ENCODE measurements around the gene CNOT6. TPM values are rescaled to one million over a fixed set of nuclear protein-coding genes. Genes with fewer than 3 reads are reported as not detected.
A peak's percentile ranks its signal among the peaks of the same experiment; 100 is the strongest.

Gene CNOT6
- total RNA-seq, 1 donor from 2014 or later, result 41.7 TPM

- Mint-ChIP-seq H3K27me3 (ENCODE audit: low read depth, unreplicated experiment) (peaks cover 27% of the 10 kb centered on the region), H3K4me3 (ENCODE audit: unreplicated experiment) (no peak overlapping the region), H3K9me3 (ENCODE audit: unreplicated experiment) (peaks cover 1% of the 10 kb centered on the region), H3K27ac (ENCODE audit: unreplicated experiment) (no peak overlapping the region), H3K36me3 (ENCODE audit: low read depth, unreplicated experiment) (peaks cover 1% of the 10 kb centered on the region), H3K4me1 (ENCODE audit: low read depth, unreplicated experiment) (peaks cover 3% of the 10 kb centered on the region)
- H3K4me3 ChIP-seq (ENCODE audit: insufficient read depth, low read depth, low read length), result no peak overlapping the region
- no peak for TF ChIP-seq EZH2 (IDR thresholded peaks at IDR 0.05; ENCODE audit: insufficient read depth, low read length)
- TF ChIP-seq, protein P1, sequence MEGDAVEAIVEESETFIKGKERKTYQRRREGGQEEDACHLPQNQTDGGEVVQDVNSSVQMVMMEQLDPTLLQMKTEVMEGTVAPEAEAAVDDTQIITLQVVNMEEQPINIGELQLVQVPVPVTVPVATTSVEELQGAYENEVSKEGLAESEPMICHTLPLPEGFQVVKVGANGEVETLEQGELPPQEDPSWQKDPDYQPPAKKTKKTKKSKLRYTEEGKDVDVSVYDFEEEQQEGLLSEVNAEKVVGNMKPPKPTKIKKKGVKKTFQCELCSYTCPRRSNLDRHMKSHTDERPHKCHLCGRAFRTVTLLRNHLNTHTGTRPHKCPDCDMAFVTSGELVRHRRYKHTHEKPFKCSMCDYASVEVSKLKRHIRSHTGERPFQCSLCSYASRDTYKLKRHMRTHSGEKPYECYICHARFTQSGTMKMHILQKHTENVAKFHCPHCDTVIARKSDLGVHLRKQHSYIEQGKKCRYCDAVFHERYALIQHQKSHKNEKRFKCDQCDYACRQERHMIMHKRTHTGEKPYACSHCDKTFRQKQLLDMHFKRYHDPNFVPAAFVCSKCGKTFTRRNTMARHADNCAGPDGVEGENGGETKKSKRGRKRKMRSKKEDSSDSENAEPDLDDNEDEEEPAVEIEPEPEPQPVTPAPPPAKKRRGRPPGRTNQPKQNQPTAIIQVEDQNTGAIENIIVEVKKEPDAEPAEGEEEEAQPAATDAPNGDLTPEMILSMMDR (IDR thresholded peaks at IDR 0.05; ENCODE audit: insufficient read depth, low read depth, low read length), result no peak
- H3K9me3 ChIP-seq (ENCODE audit: insufficient read depth, low read depth, low read length), result no peaks in the 10 kb centered on the region
- FAIRE-seq (no peak), DNase-seq (ENCODE audit: low read depth) (no peak)
- H3K79me2 ChIP-seq (ENCODE audit: insufficient read depth, low read length), result no peaks in the 10 kb centered on the region
- H2AFZ ChIP-seq (ENCODE audit: low read depth, low read length), result no peak overlapping the region
- H3K27me3 ChIP-seq (ENCODE audit: insufficient read depth, low read length), result no peaks in the 10 kb centered on the region
- no peaks in the 10 kb centered on the region for H3K4me1 ChIP-seq (ENCODE audit: insufficient read depth, low read length)
- H3K36me3 ChIP-seq (ENCODE audit: insufficient read depth, low read length), result no peaks in the 10 kb centered on the region
- no peak overlapping the region for H3K27ac ChIP-seq (ENCODE audit: low read depth, low read length)
- H4K20me1 ChIP-seq (ENCODE audit: insufficient read depth, low read length), result no peaks in the 10 kb centered on the region
- H3K4me2 ChIP-seq (ENCODE audit: low read length), result no peak overlapping the region
- no peak overlapping the region for H3K9ac ChIP-seq (ENCODE audit: low read length)
These were observed 109.0 kb downstream of the CNOT6 start for GRCh38 chr5:180603076-180603594.

DNA sequence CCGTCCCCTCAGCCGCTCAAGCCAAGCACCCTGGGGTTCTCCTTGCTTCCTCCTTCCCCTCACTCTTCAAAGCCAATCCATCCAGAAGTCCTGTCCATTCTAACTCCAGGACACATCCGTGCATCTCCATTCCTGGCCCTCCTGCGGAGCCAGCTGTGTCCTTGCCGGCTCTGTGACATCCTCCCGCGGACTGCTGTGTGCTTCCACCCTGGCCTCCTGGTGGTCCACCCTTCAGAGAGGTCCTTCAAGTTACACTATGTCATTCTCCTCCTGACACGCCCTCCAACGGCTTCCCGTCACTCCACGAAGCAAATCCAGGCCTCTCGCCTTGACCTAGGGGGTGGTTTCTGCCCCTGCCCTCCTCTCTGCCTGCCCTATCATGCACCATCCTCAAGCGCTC lies 110.1 kb downstream of the CNOT6 start:
- DNase-seq (ENCODE audit: low read depth) (no peak), FAIRE-seq (no peak)
- Histone ChIP-seq H3K4me1 (ENCODE audit: insufficient read depth, low read length) (no peaks in the 10 kb centered on the region), H3K4me2 (ENCODE audit: low read length) (no peak overlapping the region), H3K9me3 (ENCODE audit: insufficient read depth, low read depth, low read length) (no peaks in the 10 kb centered on the region), H3K36me3 (ENCODE audit: insufficient read depth, low read length) (no peaks in the 10 kb centered on the region), H2AFZ (ENCODE audit: low read depth, low read length) (no peak overlapping the region), H3K27ac (ENCODE audit: low read depth, low read length) (no peak overlapping the region), H3K27me3 (ENCODE audit: insufficient read depth, low read length) (no peaks in the 10 kb centered on the region), H4K20me1 (ENCODE audit: insufficient read depth, low read length) (no peaks in the 10 kb centered on the region), H3K4me3 (ENCODE audit: insufficient read depth, low read depth, low read length) (no peak overlapping the region), H3K9ac (ENCODE audit: low read length) (no peak overlapping the region), H3K79me2 (ENCODE audit: insufficient read depth, low read length) (no peaks in the 10 kb centered on the region)
- H3K4me3 Mint-ChIP-seq (ENCODE audit: unreplicated experiment), result peak overlapping the region; percentile 10
- peaks cover 27% of the 10 kb centered on the region for H3K27me3 Mint-ChIP-seq (ENCODE audit: low read depth, unreplicated experiment)
- H3K4me1 Mint-ChIP-seq (ENCODE audit: low read depth, unreplicated experiment), result peaks cover 5% of the 10 kb centered on the region
- H3K27ac Mint-ChIP-seq (ENCODE audit: unreplicated experiment), result no peak overlapping the region
- TF ChIP-seq EZH2 (IDR thresholded peaks at IDR 0.05; ENCODE audit: insufficient read depth, low read length), result no peak
- TF ChIP-seq, protein P1 (IDR thresholded peaks at IDR 0.05; ENCODE audit: insufficient read depth, low read depth, low read length), result no peak
- H3K36me3 Mint-ChIP-seq (ENCODE audit: low read depth, unreplicated experiment), result peaks cover 1% of the 10 kb centered on the region
- H3K9me3 Mint-ChIP-seq (ENCODE audit: unreplicated experiment), result peaks cover 1% of the 10 kb centered on the region

GRCh38 chr5:180605554-180606214 lies 111.5 kb downstream of the CNOT6 start:
- H3K4me2 ChIP-seq (ENCODE audit: low read length), result no peak overlapping the region
- no peak overlapping the region for H2AFZ ChIP-seq (ENCODE audit: low read depth, low read length)
- no peaks in the 10 kb centered on the region for H3K4me1 ChIP-seq (ENCODE audit: insufficient read depth, low read length)
- peaks cover 24% of the 10 kb centered on the region for H3K27me3 Mint-ChIP-seq (ENCODE audit: low read depth, unreplicated experiment)
- no peaks in the 10 kb centered on the region for H3K27me3 ChIP-seq (ENCODE audit: insufficient read depth, low read length)
- no peak for TF ChIP-seq EZH2 (IDR thresholded peaks at IDR 0.05; ENCODE audit: insufficient read depth, low read length)
- TF ChIP-seq, protein P1 (IDR thresholded peaks at IDR 0.05; ENCODE audit: insufficient read depth, low read depth, low read length), result peak; percentile 77
- no peaks in the 10 kb centered on the region for H3K9me3 ChIP-seq (ENCODE audit: insufficient read depth, low read depth, low read length)
- no peaks in the 10 kb centered on the region for H3K36me3 ChIP-seq (ENCODE audit: insufficient read depth, low read length)
- no peak for FAIRE-seq
- no peak overlapping the region for H3K27ac ChIP-seq (ENCODE audit: low read depth, low read length)
- H4K20me1 ChIP-seq (ENCODE audit: insufficient read depth, low read length), result no peaks in the 10 kb centered on the region
- H3K4me1 Mint-ChIP-seq (ENCODE audit: low read depth, unreplicated experiment), result peaks cover 5% of the 10 kb centered on the region
- H3K4me3 Mint-ChIP-seq (ENCODE audit: unreplicated experiment), result no peak overlapping the region
- peak; percentile 16 for DNase-seq (ENCODE audit: low read depth)
- no peak overlapping the region for H3K27ac Mint-ChIP-seq (ENCODE audit: unreplicated experiment)
- H3K9ac ChIP-seq (ENCODE audit: low read length), result no peak overlapping the region
- H3K36me3 Mint-ChIP-seq (ENCODE audit: low read depth, unreplicated experiment), result peaks cover 1% of the 10 kb centered on the region
- no peaks in the 10 kb centered on the region for H3K79me2 ChIP-seq (ENCODE audit: insufficient read depth, low read length)
- no peak overlapping the region for H3K4me3 ChIP-seq (ENCODE audit: insufficient read depth, low read depth, low read length)
- H3K9me3 Mint-ChIP-seq (ENCODE audit: unreplicated experiment), result no peaks in the 10 kb centered on the region
